ENCODE data around the gene PIAS2.

PIAS2 gene

GRCh38 chr18:46759890-46760289 is 157.4 kb downstream of the PIAS2 start:
- DNase-seq = no peak

DNA sequence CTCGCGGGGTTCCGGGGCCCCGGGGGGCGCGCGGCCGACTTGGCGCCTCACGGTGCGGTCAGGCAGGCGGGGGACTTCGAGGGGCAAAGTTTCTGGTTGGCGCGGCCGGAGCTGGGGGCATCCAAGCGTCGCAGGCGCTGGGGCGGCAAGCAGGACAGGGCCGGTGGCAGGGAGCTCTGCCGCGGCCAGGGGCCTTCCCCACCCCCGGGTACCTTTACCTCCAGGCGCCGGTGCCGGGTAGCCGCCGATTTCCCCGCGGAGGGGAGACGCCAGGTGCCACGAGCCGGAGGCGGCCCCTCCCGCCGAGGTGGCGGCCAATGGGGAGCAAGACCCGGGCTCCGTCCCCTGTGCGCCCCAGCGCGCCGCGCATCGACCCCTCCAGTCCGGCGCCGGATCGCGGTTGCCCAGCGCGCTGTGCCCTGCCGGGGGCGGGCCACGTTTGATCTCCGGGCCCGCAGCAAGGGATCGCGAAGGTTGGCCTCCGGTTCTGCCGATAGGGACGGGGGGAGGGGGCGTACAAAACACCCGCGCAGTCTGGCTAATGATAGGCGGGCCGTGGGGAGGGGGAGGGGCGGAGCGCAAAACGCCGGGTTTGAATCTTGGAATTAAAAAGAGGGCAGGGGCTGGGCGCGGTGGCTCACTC is 160.6 kb downstream of the PIAS2 start, which contains the start of gene ST8SIA5:
Gene ST8SIA5, minus strand, starts transcription at position 495 of the 643 bp plus-strand sequence. CDS start 545 bp downstream, outside the sequence.
- no peak for DNase-seq

DNA sequence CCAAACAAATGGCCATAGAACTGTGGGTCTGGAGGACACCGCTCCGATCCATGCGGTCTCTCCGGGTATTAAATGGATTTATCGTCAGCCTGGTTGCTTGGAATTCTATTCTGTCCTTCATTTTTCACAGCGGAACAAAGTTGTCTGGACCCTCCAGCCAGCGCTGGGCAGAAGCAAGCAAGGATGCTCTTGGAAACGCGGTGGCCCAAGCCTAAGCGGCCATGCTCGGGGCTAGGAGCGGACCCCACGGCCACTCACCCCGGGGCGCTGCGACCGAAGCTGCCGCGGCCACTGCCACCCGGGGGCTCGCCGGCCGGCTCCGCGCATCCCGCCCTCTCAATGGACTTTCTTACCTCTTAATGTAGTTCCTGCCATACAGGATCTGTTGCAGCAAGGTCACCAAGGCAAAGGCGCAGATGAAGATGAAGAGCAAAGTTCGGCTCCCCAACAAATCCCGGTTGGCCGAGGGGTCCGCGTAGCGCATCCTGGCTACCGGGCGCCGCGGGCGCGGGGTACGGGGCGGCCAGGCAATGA is 161.2 kb downstream of the PIAS2 start:
- DNase-seq = no peak

DNA sequence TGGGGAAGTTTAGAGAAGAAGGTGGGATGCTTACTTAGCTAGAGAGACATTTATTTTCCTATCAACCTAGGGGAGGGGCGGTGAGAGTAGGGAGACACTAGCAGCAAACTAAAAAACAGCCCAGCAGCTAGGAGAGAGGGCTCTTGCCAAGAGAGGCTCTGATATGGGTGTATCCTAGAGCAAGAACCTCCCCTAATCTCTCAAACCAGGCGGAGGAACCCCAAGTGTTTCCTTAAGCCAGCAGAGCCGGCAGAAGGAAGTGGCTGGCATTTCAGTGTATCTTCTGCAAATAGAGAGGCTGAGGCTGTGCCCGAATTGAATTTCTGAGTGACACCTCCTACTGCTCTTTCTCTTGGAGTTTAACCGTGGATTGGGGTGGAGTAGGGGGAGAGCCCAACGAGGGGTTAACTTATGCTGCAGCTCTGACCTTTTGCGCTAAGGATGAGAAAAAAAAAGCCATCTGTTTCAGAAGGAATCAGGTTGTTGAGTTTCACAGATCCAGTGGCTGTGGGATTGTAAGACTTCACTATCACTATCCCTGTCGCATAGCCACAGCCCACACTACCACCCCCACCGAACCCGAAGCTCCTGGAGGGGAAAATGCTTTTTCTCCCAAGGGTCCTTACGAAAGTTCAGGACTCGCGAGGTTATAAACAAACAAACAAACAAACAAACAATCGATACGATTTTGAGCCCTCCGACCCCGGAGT is 161.8 kb downstream of the PIAS2 start:
- no peak for DNase-seq

DNA sequence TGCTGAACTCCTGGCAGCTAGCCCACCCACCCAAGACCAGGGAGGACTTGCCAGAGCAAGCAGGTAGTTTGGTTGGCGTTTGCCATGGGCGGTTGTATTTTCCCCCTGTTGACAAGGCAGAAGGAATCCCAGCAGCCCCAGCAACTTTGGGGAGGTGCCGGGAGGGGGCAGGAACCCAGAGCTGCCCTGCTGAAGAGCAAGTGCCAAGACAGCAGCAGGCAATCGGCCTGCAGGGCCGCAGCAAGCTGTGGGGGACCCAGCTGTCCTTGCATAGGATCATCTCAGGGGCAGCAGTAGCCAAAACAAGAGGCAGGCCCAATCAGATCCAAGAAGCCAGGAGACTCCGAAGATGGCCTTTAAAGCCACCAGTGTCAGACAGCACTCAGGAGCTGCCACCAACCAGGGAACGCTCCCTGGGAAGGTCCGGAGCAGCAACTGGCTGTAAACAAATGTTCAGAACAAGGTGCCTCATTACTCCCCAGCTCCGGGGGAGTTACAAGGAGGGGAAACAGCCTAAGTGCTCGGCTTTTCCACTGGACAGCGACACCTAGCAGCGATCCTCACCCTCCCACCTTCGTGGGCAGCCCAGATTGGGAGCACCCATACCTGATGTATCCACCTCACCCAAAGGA is 162.5 kb downstream of the PIAS2 start:
- DNase-seq = no peak

DNA sequence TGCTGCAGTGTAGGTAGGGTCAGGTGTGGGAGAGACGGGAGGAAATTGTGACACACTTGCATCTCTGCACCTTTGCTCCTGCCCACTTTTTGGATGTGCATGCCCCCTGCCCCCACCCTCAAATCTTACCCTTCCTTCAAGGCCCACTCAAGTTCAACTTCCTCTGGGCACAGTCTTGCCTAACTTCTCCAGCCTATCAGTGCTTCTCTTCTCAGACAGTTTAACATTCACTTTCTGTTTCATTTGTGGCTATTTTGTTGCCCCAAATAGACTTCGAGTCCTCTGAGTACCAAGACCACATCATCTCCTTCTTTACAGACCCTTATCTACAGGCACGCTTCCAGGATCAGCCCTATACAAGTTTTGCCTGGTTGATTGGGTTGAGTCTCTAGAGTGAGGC is 163.1 kb downstream of the PIAS2 start:
- DNase-seq = no peak

Measured in fibroblast of skin of back (primary cell).